ENCODE results near the gene CDH23.

Gene CDH23

DNA sequence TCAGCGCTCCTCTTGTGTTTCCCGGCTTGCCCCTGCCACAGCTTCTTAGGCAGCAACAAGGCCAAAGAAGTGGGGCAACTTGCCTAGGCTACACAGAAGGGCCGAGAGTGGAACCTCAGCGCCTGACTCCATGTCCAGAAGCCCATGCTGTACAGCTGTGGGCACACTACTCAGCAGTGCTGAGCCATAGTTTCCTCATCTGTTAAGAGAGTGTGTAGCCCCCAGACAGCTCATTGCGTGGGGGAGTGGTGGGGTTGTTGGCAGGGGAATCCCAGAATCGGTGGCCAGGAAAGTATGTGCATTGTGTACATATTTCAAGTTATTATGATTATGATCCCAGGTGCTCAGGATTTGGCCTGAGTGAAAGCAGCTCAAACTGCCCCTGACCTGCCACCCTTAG is 96.2 kb downstream of the CDH23 start:
- DNase-seq = no peak

DNA sequence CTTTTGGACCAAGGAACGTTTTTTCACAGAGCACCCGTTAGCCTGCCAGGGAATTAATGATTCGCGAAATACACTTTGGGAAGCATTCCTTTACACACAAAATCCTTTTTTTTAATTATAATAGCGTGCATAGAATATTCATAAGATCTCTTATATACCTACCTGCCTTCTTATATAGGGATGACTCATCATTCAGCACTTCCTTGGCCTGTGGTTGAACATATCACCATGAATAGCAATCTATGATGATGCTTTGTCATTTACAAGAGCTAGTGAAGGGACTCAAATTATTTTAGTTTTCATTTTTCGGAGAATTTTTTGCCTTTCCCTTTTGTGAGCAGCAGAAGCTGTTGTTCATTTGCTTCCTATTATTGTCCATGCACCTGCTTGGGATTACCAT is 97.0 kb downstream of the CDH23 start:
- DNase-seq = no peak

DNA sequence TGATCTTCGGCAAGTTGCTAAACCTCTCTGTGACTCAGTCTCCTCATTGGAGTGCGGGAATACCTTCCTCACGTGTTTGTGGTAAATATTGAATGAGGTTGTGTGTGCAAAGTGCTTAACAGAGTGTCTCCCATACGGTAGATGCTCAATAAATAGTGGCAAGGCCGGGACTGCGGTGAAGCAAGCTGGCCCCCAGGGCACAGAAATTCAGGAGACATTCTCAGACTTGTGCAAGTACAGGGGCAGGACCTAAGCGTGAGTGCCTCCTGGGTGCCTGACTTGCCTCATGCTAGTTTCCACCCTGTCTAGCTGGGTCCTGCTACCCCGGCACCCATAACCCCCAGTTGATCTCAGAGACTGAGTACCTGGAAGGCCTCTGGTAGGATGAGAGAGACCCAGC is 97.8 kb downstream of the CDH23 start:
- no peak for DNase-seq

DNA sequence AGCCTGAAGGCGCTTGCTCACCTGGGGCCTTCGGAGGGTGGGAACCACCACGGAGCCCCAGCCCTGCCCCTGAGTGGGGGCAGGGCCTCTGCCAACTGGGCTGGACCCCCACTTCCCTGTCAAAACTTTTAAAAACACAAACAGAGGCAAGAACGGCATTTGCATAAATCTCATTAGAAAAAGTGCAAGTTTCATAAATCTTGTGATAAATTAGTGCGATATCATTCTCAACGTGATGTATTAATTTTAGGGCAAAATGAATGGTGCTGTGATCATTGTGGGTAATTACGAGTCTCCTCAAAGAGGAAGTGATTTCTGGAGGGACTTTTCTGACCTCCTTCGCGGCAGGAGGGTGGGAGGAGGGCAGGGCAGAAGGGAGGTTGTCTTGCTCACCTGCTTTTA is 98.3 kb downstream of the CDH23 start:
- DNase-seq = no peak

DNA sequence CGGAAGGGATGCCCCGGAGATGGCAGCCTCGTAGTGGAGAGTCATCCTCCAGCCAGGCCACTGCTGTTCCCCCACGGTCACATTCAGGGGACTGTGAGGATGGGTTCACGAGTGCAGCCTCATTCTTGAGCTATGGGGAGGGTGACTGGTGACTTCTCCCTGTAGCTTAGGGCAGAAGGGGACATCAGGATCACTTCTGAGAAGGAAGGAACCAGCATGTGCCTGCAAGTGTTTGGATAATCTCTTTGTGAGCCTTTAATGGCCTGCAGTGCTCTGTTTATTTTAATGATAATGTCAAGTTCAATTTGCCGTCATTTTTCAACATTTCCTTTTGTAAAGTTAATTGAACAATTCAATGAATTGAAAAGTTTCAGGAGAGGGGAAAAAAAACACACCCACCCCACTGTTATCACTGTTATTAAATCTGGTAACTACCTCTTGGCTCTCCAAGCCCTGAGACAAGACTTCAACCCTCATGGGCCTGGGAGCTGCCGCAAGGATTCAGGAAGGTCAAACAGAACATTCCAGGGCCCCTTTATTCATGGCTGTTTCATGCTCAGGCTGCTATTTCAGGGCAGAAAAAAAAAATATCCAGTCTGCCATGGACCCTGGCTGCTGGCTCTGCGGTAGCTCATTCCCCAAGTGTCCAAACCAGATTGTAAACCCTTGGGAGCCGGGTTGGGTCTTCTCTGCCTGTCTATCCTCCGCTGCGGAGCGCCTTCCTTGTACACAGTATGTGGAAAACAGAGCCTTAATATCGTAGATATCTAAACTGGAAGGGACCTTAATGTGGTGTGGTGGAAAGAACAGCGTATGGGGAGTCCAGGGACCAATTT is 100.4 kb downstream of the CDH23 start:
- no peak for DNase-seq

DNA sequence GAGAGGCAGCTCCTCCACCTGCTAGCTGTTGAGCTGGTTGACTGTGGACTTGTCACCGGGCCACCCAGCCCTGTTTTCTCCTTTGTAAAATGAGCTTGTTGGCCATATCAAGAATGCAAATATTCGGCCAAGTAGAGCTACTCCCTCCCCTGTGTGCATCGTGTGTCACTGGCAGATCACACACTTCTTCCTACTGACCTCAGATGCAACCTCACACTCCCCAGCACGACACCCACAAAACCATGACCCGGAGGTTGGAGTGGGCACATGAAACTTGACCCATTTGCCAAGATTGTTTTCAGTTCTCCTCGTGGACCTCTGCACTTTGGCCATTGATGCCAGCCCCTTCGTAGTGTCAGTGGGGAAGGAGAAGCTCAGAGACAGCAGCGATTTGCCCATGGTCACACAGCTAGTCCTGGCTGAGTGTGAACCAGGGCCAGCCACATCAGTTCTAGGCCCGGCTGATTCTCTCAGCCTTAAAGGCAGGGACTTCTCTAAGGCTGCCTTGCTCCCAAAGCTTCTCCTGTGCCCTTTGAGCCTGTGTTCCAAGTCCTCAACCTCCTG is 101.1 kb downstream of the CDH23 start:
- no peak for DNase-seq

DNA sequence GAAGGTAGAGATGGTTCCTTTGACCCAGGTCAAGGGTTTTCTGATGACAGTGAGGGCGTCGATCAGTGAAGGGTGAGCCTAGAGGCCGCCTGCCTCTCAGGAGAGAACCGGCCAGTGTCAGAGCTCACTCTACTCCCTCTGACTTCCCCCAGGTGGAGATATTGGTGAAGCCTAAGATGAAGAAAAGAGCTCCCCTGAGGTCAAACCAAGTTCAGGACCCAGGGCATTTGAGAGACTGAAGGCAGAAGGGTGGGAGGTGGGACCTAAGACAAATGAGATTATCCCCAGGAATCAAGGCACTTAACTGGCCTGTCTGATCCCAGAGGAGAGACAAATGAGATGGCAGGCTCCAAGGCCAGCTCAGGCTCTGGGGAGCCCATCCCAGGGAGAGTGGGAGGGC is 104.7 kb downstream of the CDH23 start:
- DNase-seq = no peak

DNA sequence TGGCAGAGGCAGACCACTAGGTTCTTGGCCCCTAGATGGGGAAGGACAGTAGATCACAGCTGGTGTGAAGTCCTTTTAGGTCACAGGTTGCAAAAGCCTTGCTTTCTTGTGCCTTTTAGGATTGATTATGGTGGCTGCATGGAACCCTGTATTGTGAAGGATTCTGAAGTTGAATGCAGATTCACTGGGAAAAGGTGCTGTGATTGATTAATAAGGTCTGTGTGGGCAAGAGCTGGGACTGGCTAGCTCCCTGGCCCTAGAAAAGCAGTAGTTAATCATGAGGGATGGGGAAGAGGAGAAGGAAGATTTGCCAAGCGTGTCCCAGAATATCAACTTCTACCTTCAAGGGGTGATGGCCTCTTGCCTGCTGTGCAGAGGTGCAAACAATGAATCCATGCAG is 105.5 kb downstream of the CDH23 start:
- DNase-seq = no peak

DNA sequence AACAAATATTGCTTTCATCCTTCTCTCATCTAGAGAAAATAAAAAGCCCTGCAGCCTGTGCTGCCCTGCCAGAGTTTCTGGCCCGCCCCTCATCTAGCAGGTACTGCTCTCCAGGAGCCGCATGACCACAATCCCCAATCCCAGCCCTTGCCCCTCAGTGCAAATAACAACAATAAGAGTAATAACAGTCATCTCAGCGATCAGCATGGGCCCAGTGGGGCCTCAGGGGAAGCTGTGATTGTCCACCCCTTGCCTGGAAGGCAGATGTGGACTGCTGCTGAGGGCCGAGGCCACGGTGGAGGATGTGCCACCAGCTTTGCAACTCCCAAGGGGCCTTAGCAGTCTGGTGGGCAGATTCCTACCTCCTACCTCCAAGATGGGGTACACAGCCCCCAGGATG is 106.1 kb downstream of the CDH23 start:
- DNase-seq = no peak

DNA sequence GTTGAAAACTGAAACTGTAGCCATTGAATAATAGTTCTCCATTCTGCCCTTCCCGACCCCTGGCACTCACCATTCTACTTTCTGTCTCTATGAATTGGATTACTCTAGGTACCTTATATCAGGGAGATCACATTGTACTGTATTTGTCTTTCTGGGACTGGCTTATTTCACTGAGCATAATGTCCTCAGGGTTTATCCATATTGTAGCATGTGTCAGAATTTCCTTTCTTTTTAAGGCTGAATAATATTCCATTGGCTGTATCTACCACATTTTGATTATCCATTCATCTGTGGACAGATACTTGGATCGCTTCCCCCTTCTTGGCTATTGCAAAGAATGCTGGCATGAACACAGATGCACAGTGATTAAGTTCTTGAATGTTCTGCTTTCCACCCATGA is 107.4 kb downstream of the CDH23 start:
- DNase-seq = no peak

DNA sequence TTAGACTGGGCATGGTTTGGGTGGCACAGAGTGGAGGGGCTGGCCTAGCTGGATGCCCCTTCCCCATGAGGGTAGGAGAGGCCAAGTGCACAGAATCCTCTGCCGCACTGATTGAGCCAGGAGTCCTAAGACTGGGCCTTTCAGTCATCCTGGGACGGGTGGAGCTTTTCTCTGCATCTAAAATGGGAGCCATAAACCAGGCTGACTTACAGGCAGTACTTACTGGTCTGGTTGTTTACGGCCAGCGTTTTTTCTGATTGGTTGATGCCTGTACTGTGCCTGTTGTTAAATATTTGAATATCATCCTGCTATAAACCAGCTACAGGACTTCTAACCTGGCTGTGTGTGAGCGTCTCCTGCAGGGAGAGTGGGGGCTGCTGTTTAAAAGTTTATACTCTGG is 107.8 kb downstream of the CDH23 start:
- DNase-seq = no peak

DNA sequence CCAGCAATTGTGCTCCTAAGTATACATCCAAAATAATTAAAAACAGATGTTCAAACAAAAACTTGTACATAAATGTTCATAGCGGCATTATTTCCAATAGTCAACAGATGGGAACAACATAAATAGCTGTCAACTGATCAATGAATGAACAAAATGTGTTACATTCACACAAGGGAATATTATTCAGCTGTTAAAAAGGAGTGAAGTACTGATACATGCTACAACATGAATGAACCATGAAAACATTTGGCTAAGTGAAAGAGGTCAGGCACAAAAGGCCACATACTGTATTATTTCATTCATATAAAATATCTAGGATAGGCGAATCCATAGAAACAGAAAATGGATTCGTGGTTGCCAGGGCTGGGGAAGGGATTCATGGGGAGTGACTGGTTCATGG is 109.1 kb downstream of the CDH23 start:
- no peak for DNase-seq

DNA sequence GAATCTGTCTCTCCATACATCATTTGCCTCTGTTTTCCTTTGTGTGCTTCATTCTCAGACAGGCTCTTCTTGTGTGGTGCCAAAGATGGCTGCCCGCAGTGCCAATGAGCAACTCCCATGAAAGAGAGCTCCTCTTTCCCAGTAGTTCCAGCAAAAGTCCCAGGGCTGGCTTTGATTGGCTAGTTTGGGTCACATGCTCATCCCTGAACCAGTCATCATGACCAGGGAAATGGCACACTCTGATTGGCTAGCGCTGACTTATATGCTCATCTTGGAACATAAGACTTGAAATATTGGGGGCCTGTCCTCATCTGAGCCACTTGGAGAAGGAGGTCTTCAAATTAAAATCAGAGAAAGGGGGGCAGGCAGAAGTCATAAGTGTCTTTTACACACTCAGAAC is 112.7 kb downstream of the CDH23 start:
- no peak for DNase-seq

DNA sequence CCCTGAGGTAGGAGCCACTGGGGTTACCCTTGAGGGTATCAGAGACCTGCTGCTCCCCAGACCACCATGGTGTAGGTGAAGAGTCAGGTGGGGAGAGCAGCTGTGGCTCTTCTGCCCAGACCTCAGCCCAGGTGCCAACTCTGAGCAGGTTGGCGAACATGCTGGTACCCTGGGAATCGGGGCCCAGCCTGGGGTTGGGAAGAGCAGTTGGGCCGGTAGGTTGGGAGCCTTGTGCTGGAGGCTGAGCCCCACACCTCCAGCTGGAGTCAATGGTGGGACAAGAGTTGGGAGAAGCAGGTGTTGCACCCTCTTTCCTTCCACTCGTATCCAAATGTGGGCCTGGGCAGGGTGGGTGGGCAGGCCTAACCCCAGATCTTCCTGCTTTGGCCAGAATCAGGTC is 114.5 kb downstream of the CDH23 start:
- DNase-seq = no peak

DNA sequence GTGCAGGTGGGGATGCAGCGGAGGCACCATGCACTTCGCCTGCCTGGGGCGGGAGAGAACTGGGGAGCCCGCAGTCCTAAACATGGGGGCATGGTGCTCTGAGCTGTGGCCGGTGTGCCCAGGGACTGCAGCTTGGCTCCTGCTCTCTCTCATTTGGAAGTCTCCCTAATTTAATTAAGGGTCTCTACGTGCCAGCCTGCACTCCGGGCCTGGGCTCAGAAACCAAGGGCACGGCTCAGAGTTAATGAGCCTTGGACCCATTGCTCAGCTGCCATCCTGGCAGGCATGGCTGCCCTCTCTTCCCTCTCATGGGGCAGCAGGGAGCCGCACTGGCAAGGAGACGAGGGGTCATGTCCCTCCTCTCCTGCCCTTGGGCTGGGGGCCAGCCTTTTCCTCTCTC is 115.6 kb downstream of the CDH23 start:
- DNase-seq = no peak

DNA sequence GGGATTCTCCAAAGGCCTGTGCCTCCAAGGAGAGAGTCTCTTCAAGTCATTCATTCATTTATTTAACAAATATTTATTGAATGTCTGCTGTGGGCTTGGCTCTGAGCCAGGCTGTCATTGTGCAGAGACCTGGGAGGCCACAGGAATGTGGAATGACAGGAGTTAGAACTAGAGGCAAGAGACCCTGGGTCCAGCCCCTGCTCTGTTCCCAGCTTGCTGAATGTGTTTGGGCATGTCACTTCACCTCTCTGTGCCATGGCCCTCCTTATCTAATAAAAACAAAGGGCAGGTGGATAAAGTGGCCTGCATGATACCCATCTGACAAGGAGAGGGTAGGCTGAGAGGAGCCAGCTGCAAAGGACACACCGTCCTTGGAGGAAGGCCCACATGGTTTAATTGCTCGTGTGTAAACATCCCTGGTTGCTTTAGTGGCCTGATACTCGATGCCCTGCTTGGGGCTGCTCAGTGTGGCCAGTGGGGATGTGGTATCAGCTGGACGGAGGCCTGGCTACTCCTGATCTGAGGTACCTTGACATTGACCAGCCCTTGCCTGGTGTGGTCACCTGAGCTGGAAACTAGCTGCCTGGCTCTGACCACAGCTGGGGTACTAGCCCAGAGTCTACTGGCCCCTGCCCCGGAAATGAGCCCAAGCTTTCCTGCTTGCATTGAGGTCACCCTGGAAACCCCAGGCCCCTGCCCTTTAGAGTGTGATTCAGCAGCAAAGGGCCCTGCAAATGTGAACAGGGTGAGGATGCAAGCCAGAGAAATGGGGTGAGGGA is 116.2 kb downstream of the CDH23 start:
- DNase-seq = no peak

DNA sequence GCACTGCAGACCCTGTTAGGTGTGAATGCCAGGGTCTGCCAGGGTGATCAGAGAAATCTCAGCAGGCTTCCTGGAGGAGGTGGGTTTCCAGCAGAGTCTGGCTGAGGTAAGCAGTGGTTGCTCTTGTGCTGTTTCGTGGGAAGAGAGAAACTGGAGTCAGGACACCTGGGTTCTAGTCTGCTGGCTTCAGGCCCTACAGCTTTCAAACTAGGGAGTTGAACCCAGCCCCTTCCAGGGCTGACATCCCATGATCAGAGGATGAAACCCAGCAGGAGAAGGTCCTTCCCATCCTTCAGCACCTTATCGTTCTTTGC is 116.8 kb downstream of the CDH23 start:
- no peak for DNase-seq

DNA sequence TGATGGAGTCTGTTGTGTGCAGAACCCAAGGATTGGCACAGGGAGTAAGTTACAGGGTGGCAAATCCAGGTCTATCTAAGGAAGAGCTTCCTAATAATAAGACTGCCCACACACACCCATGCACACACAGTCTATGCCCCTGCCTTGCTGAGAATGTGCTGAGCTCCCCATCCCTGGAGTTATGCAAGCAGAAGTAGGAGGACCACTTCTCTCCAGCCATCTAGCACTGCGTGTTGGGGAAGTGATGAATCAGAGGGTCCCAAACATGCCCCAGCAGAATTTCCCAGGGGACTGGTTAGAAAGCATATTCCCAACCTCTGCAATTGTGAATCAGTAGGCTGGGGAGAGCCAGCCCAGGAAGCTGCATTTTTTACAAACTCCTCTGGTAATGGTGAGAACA is 117.2 kb downstream of the CDH23 start:
- no peak for DNase-seq

DNA sequence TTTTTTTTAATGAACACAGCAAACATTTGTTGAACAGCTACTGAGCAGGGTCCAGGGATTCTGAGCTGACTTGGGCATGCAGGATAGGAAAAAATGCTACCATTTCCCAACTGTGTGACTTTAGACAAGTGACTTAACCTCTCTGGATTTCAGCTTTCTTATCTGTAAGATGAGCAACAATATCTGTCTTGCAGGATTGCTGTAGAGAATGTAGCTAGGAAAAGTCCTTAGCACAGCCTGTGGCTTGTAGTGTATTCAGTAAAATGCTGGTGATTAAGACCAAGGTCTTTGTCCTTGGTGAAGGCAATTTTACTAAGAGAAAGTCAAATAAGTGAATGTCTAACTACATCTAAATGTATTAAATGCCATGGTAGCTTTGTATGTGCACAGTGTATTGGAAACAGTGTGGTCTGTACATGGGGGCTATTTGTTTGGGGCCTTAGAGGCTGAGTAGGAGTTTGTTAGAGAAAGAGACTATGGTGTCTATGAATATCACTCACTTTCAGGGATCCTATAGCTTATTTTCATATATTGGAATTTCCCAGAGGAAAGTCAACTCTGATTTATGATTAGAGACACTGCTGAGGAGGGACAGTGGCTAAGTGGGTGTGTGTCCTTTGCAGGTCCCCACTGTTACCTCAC is 118.9 kb downstream of the CDH23 start:
- DNase-seq = no peak

DNA sequence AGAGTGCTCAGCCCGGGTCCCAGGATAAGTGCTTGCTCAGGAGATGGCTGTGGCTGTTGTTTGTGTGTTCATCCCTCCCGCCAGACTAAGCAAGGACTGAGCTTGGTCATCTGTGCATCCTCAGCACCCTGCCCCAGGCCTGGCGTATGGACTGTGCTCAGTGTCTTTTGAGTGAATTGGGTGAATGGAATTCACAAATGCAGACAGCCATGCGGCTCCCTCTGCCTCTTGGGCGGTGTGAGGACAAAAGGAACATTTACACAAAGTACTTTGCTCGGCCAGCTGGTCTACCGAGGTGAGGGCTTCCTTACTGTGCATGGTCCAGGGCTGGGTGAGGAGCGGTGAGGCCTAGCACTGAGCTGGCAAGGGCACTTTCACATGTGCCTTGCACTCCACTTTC is 120.2 kb downstream of the CDH23 start:
- no peak for DNase-seq

DNA sequence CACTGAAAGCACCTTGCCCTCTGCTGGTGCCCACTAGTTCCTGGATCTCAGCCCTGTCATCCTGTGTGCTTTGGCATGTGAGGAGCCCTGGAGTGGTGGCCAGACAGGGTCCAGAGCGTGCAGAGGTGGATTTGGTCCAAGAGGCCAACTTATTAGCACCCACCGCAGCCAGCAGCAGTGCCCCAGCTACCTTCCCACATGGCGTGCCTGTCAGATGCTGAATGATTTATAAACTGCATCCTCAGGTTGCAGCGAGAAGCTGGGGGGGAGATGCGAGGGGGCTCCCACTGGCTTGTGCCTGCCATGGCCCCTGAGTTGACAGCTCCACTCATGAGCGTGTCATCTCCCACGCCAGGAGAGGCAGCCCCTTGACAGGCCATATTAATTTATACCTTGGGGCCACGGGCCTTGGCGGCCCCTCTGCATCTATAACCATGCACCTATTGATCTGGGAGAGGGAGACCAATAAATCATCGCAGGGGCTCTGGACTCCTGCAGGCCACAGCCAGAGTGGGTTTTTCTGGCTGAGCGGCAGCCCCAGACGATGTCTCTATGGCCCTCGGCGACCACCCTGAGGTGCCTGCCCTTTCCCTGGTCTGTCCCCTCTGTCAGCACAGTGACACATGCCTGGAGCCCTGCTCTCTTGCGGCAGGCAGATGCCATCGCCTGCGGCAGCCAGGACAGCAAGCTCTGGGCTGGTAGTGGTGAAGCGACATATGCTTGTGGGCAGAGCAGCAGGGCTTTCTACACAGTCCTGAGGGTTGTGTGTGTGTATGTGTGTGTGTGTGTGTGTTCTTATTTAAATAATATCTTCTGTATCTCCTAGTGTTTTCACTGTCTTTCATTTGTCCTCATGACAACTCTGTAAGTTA is 120.8 kb downstream of the CDH23 start:
- no peak for DNase-seq

DNA sequence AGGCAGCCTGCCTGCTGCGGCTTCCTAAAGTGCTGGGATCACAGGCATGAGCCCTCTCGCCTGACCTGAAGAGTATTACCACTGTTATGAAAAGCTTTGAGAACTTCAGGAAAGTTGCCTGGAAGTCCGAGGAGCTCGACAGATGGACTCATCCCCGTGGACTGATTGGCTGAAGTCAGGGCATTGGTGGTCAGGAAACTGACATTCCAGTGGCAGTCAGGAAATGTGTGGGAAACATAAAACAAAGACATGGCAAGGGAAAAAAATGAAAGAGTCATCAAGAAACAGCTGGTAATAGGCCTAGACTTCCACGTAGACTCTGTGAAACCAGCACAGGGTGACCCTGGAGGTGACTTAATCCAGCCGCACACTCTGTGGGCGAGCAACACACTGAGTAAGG is 123.3 kb downstream of the CDH23 start:
- no peak for DNase-seq

Data from stimulated activated CD4-positive, alpha-beta T cell treated with anti-CD3 and anti-CD28 coated beads, Interleukin-12 subunit alpha, Interleukin-12 subunit beta, amount 100 ng/mL, for 4 hours (primary cell).